NCI-H345 (cell line): ENCODE data around the gene LIMK1.
"Not testable (repeated sequence)": the region's sequence is repeated elsewhere in the genome, so short reads cannot be mapped to it uniquely, and the experiment has no call there.

Experiments
- DNase-seq: peaks from one replicate; lab custom pipeline; 2025; lab: John Stamatoyannopoulos, UW

The LIMK1 gene

DNA sequence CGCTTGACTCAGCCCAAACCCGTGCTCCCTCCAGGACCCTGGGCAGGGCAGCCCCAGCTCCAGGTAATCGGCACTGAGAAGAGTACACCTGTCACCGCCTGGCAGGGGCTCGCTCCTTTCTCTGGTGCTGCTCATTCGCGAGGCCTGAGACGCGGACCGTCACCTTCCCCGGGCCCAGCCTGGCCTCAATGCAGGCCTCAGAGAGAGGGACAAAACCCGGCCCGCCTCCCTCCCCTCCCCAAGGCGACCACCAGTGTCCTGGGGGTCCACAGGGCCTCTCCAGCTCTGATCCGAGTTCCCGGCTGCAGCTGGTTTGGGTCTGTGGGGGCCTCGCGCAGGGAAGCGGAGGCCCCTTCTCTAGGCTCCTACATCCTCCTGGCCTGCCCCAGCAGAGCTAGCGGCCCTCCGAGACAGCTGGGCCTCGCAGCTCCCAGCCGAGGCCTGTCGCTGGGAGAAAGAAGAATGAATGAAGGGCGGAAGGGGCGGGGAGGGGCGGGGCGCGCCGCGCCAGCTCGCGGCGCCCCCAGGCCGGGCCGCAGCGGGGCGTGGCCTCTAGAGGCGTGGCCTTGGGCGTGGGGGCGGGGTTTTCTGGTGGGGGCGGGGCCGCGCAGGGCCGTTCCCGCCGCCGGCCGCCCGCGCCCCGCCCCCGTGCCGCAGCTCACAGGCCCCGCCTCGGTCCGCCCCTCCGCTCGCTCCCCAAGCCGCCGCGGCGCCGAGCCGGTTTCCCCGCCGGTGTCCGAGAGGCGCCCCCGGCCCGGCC is at the start of gene LIMK1:
Gene LIMK1, plus strand, starts transcription at position 688 of the 760 bp plus-strand sequence. CDS start 187 bp downstream, outside the sequence.
- peak; percentile 84 for DNase-seq

DNA sequence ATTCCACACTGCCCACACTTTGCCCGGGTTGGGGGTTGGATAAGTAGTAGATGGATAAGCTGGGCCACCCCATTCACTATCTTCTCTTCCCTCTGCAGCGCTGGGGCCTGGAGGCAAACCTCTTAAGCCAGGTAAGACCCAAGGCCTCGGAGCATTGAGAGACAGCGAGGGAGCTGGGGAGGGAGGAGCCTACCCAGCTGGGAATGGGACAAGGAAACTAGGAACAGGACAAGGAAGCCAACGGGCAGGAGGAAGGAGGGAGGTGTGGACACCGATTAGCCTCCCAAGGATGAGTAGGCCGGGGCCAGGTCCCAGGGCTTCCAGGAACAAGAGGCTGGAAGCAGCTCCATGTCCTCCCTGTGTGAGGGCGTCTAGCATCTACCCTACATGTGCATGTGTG is 46.0 kb upstream of the LIMK1 start:
- DNase-seq = no peak

DNA sequence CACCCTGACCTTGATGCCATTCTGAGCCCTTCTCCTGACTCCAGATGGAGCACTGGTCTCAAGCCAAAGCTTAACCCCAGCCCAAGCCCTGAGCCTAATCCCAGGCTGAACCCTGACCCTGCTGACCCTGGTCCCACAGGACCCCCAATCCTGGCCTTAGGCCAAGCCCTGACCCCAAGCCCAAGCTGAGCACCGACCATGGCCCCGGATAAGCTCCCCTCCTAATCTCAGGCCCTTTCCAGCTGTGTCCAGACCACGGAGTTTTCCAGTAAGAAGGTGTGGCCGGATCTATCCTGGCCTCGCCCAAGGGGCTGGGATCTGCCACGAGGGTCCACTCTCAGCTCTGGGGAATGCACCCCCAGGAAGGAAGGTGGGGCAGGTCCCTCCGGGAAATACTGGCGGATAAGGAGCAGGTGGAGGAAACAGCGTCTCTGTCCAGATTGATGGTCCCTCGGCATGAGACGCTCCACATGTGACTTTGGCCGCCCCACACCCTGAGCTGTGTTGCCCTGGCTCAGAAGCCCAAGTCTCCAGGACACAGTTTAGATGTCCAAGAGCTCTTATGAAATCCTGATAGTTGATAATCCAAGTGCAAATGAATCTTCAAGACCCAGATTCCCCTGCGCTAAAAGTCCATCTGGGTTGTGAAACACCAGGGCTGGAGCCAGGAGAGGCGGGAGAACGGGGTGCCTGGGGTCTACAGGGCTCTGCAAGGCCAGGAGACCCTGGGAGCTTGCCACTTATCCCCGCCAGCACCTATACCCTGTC is 45.2 kb upstream of the LIMK1 start:
- DNase-seq = no peak

DNA sequence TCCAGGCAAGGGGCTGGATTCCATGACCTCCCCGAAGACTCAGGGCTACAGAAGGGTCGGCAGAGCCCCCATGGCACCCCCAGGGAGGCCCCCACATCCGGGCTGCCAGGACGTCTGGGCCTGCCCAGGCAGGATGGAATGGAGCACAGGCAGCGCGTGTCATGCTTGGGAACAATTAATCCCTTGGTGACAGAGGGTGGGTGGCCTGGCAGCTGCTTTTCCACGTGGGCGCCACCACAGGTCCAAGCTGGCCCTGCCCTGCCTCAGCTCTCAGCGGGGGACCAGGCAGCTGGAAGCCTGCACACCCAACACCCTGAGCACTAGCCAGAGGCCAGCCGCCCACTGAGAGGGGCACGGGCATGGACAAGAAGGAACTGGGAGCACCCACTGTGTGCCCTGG is 44.3 kb upstream of the LIMK1 start:
- peak; percentile 41 for DNase-seq

DNA sequence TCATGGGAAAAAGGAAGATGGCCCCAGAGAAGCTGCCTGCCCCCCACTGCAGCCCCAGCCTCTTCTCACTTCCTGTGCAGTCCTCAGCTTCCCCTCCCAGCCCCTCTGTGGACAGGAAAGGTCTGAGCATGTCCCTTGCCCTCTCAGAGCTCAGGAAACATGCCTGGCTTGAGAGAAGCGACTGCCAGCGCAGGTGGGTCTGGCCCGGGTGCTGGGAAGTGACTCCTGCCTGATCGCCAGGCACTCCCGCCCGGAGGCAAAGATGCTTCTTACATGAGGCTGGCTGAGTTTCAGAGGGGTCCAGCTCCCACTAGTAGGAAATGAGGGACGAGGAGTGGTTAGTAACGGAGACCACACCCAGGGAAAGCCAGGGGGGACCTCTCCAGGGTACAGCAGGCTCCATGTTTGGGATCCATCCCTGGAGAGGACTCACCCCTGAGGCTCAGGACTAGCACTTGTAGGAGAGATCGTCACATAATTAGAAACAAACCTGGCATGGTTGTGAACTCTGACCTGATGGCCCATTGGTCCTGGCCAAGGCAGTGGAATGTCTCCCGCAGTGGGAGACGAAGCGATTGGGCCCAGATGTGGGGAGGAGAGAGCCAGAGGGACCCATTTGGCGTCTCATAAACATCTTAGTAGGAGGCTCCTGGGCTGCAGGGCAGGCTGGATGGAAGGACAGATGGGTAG is 43.4 kb upstream of the LIMK1 start:
- DNase-seq = no peak

DNA sequence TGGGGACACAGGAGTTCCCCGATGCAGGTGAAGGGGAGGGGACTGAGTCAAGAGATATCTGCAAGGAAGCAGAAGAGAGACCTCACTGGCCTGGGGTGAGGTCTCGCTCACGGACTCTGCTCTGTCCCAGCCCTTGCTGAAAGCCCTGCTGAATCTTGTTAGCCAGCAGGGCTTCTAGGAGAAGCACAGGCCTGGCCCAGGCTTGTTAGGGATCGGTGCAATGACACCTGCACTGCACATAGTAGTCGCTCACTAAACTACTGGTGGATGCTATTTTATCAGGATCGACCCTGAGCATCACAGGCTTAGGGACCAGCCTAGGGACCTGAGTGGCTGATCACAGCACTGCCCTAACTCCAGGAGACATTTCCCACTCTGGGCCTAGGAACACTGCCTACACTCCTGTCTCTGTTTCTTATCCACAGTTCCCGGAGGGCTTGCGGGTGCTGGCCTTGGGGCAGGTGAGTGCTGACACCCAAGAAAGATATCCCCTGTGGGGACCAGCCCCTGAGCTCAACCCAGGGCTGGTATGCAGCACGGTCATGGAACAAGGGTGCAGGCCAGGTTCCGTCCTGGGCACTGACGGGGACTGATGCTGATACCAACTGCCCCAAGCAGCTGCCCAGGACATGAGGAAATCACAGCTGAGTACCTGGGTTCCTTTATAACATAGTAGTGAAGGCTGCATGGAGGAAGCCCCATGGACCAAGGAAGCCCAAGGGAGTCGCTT is 42.6 kb upstream of the LIMK1 start:
- no peak for DNase-seq

DNA sequence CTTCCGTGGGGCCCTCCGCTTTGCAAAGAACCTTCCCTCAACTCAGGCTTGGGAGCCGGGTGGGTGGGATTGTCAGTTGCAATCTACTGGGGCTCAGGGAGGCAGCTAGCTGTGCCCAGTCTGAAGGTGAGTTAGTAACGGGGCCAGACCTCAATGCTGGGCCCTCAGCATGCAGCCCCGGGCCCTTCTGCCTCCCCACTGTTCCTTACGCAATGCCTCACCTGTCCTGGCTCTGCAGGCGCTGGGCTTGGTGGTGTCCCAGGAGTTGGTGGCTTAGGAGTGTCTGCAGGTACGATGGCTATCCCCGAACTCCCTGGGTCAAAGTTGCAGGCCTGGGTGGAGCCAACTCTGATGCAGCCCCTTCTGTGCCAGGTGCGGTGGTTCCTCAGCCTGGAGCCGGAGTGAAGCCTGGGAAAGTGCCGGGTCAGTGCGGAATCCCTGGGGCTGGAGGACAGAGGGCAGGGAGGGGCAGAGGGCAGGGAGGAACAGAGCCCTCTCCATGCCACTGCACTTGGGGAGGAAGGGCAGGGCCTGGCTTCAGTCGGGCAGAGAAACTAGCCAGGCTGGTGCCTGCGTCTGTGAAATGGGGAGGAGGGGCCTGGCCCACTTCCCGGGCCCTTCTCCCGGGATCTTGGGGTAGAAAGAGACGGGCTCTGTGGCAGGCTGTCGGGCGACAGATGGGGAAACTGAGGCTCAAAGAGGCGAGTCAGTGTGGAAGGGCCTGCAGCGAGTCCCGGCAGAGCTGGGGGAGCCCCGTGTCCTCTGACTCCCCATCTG is 40.7 kb upstream of the LIMK1 start:
- peak; percentile 51 for DNase-seq

DNA sequence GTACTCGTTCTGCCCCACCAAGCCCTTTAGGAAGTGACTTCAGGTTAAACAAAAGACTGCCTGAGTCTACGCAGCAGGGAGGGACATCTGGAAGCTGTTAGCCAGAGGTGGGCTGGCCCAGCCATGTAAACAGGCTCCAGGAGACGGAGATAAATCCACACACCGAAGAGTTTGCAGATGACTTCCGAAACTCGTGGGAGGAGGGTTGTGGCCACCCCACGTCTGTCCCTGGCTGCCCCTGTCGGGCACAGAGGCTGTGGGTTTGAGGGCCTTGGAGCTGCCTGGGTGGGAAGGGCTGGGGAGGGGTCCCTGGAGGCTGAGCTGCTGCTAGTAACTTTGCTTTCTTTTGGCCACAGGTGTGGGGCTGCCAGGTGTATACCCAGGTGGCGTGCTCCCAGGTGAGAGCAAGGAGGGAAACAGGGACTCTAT is 40.1 kb upstream of the LIMK1 start:
- DNase-seq = peak; percentile 83

DNA sequence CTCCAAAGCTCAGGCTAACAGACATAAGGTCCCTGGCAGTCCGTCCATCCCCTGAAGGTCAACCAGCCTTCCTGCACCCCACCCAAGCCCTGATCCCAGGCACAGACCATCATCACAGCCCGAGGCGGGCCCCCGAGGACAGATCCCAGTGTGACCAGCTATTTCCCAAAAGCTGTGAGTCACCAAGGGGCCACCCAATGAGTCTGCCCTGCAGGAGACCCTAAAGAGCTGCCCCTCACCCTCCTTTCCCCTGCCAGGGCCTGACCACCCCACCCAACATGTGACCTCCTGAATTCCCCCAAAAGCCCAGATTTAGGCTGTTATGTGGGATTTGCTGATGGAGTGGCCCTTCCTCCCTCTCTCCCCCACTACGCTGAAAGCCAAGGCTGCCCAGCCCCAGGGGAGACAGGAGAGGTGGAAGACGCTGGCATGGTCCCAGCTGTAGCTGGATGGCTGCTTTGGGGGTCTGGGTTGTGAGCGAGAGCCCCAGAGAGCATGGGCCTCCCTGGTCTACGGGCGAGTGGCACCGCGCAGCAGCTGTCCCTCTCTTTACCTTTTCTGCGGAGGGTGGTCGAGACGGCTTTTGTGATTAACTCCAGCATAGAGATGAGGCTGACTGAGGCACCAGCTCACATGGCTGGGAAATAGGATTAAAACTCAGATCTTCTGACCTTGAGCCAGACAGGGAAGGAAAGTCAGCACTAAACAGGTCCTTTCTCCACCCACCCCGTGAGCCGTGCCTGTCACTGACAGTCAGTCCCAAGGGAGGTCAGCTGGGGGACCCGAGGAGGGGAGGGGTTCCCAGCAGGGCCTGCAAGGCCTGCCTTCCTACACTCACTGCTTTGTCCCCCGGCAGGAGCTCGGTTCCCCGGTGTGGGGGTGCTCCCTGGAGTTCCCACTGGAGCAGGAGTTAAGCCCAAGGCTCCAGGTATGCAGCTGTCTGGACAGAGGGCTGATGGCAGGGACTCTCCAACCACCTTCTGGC is 38.9 kb upstream of the LIMK1 start:
- peak; percentile 7 for DNase-seq

DNA sequence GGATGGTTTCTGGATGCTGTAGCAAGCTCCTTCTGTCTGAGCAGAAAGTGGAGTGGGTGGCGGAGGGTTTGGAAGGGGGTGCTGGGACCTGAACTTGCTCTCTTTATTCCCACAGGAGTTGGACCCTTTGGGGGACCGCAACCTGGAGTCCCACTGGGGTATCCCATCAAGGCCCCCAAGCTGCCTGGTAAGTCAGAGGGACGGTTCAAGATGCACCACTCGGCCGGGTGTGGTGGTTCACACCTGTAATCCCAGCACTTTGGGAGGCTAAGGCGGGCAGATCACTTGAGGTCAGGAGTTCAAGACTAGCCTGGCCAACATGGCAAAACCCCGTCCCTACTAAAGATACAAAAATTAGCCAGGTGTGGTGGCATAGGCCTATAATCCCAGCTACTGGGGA is 37.0 kb upstream of the LIMK1 start:
- DNase-seq = not testable (repeated sequence)

DNA sequence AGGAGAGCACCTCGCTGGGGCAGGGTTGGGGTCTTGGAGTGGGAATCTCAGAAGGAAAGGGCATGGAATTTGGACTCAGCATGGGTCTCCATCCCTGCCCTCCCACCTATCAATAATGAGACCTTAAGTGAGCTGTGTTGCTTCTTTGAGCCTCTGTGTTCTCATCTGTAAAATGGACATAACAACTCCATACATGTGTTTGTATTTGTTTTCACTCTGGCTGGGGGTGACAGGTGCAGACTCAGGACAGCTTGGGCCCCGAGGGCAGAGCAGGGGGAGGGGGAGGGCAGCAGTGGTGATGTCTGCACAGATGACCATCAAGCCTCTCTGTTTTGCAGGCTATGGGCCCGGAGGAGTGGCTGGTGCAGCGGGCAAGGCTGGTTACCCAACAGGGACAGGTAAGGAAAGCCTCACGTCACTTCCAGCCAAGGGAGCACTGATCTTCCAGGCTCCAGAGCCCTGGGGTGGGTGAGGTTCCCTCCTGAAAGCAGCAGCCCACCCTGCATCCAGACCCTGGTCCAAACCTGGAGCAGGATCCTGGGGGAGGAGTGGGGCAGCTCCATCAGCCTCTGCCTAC is 35.7 kb upstream of the LIMK1 start:
- DNase-seq = no peak

DNA sequence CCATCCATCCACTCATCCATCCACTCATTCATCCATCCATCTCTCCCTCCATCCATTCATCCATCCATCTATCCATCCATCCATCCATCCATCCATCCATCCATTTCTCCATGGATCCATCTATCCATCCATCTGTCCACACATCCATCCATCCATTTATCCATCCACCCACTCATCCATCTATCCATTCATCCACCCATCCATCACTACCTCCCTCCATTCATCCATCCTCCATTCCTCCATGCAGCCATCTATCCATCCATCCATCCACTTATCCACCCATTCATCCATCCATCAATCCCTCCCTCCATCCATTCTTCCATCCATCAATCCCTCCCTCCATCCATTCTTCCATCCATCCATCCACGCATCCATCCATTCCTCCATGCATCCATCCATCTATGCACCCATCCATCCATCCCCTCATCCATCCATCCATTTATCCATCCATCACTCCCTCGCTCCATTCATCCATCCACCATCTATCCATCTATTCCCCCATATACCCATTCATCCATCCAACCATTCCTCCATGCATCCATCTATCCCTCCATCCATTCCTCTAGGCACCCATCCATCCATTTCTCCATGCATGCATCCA is 34.5 kb upstream of the LIMK1 start:
- no peak for DNase-seq

DNA sequence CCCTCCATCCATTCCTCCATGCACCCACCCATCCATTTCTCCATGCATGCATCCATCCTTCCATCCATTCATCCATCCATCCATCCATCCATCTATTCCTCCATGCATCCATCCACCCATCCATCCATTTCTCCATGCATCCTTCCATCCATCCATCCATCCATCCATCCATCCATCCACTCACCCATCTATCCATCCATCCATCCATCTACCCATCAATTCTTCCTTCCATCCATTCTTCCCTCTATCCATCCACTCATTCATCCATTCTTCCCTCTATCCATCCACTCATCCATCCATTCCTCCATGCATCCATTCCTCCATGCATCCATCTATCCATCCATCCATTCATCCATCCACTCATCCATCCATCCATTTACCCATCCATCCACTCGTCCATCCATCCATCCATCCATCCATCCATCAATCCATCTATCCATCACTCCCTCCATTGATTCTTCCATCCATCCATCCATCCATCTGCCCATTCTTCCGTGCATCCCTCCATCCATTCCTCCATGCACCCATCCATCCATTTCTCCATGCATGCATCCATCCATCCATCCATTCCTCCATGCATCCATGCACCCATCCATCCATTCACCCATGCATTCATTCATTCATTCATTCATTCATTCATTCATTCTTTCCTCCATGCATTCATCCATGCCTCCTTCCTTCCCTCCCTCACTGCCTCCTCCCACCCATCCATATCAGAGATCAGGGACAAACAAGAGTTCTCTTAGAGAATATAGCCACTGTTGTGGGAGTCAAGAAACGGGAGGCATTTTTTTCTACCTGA is 33.4 kb upstream of the LIMK1 start:
- DNase-seq = no peak

DNA sequence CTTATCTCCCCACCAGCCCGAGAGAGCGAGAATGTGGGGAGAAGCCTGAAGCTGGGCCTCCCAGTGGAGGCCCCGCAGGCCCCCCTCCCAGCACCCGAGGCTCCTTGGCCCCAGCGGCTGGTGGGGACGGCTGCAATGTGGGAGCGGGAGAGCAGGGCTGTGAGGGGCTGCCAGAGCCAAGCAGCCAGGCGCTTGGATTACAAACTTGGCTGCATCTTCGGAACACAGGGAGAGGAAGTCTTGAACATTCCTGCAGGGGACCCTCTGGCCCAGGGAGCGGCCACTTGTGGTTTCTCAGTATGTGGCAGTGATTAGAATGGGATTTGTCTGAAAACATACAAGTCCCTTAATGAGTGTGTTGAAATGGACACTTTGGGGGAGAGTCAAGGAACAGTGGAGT is 32.4 kb upstream of the LIMK1 start:
- no peak for DNase-seq

DNA sequence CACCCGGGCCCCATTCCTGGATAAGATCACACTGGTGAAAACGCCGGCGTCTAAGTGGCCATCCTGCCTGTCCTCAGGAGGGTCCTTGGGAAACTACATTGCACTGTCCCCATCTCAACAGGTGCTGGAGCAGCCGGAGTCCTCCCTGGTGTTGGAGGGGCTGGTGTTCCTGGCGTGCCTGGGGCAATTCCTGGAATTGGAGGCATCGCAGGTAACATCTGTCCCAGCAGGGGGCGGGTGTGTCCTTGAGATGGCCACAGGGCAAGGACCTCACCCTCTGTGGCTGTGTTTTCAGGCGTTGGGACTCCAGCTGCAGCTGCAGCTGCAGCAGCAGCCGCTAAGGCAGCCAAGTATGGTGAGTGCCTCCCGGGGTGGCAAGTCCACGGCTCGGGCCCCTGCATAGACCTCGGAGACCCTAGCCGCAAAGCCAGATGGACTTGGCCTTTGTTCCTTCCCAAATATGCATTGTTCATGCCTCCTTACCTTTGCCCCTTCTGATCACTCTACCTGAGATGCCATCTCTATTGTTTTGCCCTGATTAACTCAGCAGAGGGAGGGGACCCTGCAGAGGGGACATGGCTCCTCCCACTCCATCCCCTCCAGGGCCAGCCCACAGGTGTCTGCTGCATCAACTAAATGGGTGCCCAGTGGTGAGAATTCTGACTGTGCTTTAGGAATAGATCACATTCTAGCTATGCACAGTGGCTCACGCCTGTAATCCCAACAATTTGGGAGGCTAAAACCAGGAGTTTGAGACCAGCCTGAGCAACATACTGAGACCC is 31.8 kb upstream of the LIMK1 start:
- DNase-seq = no peak

DNA sequence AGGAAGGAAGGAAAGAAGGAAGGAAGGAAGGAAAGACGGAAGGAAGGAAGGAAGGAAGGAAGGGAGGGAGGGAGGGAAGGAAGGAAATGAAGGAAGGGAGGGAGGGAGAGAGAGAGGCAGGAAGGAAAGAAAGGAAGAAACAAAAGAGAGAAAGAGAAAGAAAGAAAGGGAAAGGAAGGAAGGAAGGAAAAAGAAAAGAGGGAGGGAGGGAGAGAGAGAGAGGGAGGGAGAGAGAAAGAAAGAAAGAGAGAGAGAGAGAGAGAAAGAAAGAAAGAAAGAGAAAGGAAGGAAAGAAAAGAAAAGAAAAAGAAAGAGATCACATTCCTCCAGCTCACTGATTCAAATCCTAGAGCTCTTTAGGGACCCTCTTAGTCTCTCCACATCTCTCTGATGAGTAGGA is 31.0 kb upstream of the LIMK1 start:
- no peak for DNase-seq

DNA sequence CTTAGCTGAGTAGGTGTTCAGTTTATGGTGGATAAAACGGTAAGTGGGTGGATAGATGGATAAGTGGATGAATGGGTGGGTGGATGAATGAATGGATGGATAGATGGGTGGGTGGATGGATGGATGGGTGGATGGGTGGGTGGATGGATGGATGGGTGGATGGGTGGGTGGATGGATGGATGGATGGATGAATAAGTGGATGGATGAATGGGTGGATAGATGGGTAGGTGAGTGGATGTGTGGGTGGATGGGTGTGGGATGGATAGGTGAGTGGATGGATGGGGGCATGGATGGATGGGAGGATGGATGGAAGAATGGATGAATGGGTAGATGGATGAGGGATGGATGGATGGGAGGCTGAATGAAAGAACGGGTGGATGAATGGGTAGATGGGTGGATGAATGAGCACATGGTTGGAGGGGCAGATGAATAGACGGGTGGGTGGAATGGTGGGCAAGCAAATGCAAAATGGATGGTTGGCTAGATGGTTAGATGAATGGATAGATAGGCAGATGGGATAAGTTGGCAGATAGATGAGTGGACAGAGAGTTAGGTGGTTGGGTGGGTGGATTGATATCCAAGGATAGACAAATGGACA is 29.9 kb upstream of the LIMK1 start:
- no peak for DNase-seq
